GM10248 (cell line): ENCODE measurements around the gene DPYD.

ENCODE experiments used
- CTCF ChIA-PET: fragments of 300-600 bp; sonication (Branson Sonifier 250); formaldehyde crosslinking; extraction: SDS; loops from one replicate; lab custom pipeline; 2021; ENCODE audit warnings: antibody characterized with exemption; lab: Yijun Ruan, JAX
- POLR2A ChIA-PET: fragments of 350-650 bp; sonication (Branson Sonifier 250); formaldehyde crosslinking; extraction: SDS; loops from one replicate; lab custom pipeline; 2020; ENCODE audit warnings: antibody characterized with exemption; lab: Yijun Ruan, JAX
- DNase-seq: peaks from one replicate; pipeline ENCODE4 v3.0.0; 2012; ENCODE audit errors: extremely low spot score
- CTCF ChIP-seq: IDR thresholded peaks from 2 replicates; pipeline ENCODE4 v1.5.1; 2012; ENCODE audit warnings: mild to moderate bottlenecking, low read depth; ENCODE audit errors: extremely low read depth, missing control alignments, control extremely low read depth

Gene DPYD

GRCh38 chr1:97563926-97564325 lies 356.9 kb downstream of the DPYD start:
- ChIA-PET POLR2A (no interaction called here), CTCF (interaction anchor here (1.9 kb wide), 1 partner anchor 11 kb away, joined by 5 read pairs; no protein-coding TSS in a partner anchor)

GRCh38 chr1:97562081-97562480 lies 358.8 kb downstream of the DPYD start:
- CTCF ChIA-PET: interaction anchor here (1.8 kb wide), 1 partner anchor 9 kb away, joined by 9 read pairs; no protein-coding TSS in a partner anchor
- TF ChIP-seq CTCF: no peak
- DNase-seq: no peak
- POLR2A ChIA-PET: no interaction called here

More at GRCh38 chr1:97563926-97564325, 356.9 kb downstream of the DPYD start:
- DNase-seq: no peak
- TF ChIP-seq CTCF: no peak

GRCh38 chr1:97560714-97561113 lies 360.1 kb downstream of the DPYD start:
- no peak for TF ChIP-seq CTCF
- ChIA-PET POLR2A (no interaction called here), CTCF (no interaction called here)
- DNase-seq: no peak

GRCh38 chr1:97553971-97554370 lies 366.9 kb downstream of the DPYD start:
- TF ChIP-seq CTCF: no peak
- no peak for DNase-seq
- ChIA-PET POLR2A (no interaction called here), CTCF (interaction anchor here (0.7 to 1.9 kb wide), 4 partner anchors 9 to 259 kb away, joined by 3 to 9 read pairs (median 4); no protein-coding TSS in a partner anchor)

GRCh38 chr1:97551113-97551512 lies 369.7 kb downstream of the DPYD start:
- ChIA-PET POLR2A (no interaction called here), CTCF (no interaction called here)
- no peak for TF ChIP-seq CTCF
- no peak for DNase-seq

- CTCF ChIA-PET: no interaction called here
- no peak for TF ChIP-seq CTCF
- POLR2A ChIA-PET: no interaction called here
- DNase-seq: no peak
These were observed 375.4 kb downstream of the DPYD start for GRCh38 chr1:97545446-97545845.
